Activated naive CD8-positive, alpha-beta T cell treated with anti-CD3 and anti-CD28 coated beads for 36 hours (primary cell): ENCODE measurements around the gene SET. TPM values are rescaled to one million over a fixed set of nuclear protein-coding genes. Genes with fewer than 3 reads are reported as not detected.

ENCODE experiments used
- DNase-seq: peaks from one replicate; pipeline ENCODE4 v3.0.0; 2021
- H3K27ac Mint-ChIP-seq: one replicate; pipeline ENCODE4 v1.8.0; 2022; ENCODE audit warnings: mild to moderate bottlenecking, moderate library complexity, mixed read lengths
- H3K27me3 Mint-ChIP-seq: one replicate; pipeline ENCODE4 v1.8.0; 2022; ENCODE audit warnings: mild to moderate bottlenecking, mixed read lengths
- H3K36me3 Mint-ChIP-seq: one replicate; pipeline ENCODE4 v1.8.0; 2021; ENCODE audit warnings: mild to moderate bottlenecking, mixed read lengths
- H3K4me1 Mint-ChIP-seq: one replicate; pipeline ENCODE4 v1.8.0; 2021; ENCODE audit warnings: mixed read lengths
- H3K4me3 Mint-ChIP-seq: one replicate; pipeline ENCODE4 v1.8.0; 2022; ENCODE audit warnings: mild to moderate bottlenecking, moderate library complexity, mixed read lengths
- H3K9me3 Mint-ChIP-seq: one replicate; pipeline ENCODE4 v1.8.0; 2022; ENCODE audit warnings: mixed read lengths
- total RNA-seq, 2 experiments: library from RNA; stranded (reverse); gene quantifications; one replicate each; pipeline ENCODE4 v1.2.3, GENCODE V29; 2021

Gene SET
- total RNA-seq, 2 experiments from 2014 or later: 953 to 971 TPM

DNA sequence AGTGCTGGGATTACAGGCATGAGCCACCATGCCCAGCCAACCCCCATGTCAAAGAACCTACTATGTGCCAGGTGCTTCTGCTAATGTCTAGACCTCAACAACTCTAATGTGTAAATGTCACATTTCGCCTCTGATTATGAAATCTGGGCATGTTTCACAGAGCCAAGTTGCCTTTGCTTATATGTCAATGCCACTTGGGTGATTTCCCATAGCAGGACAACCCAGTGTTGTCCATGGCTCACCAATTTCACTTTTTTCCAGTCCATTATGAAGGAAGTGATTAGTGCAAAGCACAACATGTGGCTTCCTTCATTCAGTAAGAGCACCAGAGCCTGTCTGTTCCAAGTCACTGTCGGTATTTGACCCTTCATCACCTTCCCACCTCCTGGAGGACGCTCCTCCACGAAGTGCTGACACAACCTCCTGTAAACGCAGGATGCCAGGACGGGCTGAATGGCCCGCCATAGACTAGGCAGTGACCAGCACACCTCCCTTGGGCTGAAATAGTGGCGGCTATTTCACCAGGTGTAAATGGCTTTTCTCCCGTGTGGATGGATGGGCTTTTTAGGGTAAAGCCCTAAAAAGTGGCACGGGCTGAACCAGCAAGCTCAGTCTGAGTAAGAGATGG is 12.3 kb downstream of the SET start:
- peaks cover 4% of the 10 kb centered on the region for H3K36me3 Mint-ChIP-seq
- no peaks in the 10 kb centered on the region for H3K27me3 Mint-ChIP-seq
- peak overlapping the region; percentile 45 for H3K27ac Mint-ChIP-seq
- peak overlapping the region; percentile 52 for H3K4me3 Mint-ChIP-seq
- H3K9me3 Mint-ChIP-seq: no peaks in the 10 kb centered on the region
- H3K4me1 Mint-ChIP-seq: peaks cover 13% of the 10 kb centered on the region
- DNase-seq: no peak

DNA sequence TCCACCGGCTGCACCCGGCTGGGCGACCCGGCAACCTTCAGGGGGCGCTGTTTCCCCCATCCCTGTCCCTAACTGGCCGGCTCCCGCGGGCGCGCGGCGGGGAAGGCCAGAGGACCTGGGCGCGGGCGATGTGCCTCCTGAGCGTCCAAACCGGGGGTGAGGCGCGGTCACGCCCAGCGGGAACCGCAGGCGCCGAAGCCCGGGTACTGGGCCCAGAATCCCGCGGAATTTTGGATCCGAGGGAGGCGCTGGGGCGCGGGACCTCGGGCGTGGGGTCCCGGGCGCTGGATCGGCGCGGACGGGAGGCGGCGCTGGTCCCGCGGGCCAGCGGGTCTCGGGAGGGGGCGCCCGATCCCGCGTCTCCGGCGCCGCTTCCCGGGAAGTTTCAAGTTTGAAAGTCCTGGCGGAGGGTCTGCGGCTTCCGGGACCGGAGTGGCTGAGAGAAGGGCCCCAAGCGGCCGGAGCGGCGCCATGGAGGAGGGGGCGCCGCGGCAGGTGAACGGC is 13.5 kb downstream of the SET start, which contains the start of gene PKN3:
Gene PKN3 (plus strand): TSS at position 59 of the 504 bp plus-strand sequence. CDS start 413 bp downstream, at position 472.
- Mint-ChIP-seq H3K27me3 (no peaks in the 10 kb centered on the region), H3K4me3 (peak within 1 kb of the TSS; percentile 82), H3K36me3 (peaks cover under 1% of the 10 kb centered on the region), H3K9me3 (no peaks in the 10 kb centered on the region), H3K4me1 (peaks cover 10% of the 10 kb centered on the region), H3K27ac (peak within 1 kb of the TSS; percentile 68)
- DNase-seq: peak; percentile 90

DNA sequence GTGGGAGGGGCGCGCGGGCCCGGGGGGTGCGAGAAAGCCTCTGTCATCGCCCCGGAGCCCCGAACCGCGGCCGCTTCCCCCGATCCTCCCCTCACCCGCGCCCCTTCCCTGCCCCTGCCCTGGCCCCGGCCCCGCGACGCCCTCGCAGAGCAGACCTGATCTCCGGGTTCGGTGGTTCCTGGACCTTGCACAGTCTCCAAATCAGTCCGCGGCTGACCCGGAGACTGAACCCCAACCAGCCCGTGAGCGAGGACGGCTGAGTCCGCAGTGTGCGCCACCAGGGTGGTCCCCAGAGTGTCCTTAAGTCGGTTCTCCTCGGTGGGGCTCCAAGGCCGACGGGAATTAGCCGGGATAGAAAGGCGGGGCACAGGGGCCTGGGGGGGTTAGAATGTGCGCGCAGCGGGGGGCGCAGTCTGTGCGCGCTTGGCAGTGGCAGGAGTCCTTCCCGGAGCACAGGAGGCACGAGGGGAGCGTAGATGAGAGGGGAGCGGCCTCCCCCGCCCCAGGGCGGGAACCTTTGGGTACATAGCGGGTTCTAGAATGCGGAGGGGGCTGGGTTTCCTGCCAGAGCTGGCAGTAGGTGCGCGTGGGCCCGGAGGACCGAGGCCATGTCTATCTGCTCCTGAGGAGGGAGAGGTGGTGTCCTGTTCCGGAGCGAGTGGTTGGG is 14.1 kb downstream of the SET start:
- Mint-ChIP-seq H3K27me3 (no peaks in the 10 kb centered on the region), H3K27ac (peak overlapping the region; percentile 23), H3K4me3 (peak overlapping the region; percentile 82), H3K4me1 (peaks cover 10% of the 10 kb centered on the region), H3K9me3 (no peaks in the 10 kb centered on the region), H3K36me3 (no peaks in the 10 kb centered on the region)
- peak; percentile 29 for DNase-seq

DNA sequence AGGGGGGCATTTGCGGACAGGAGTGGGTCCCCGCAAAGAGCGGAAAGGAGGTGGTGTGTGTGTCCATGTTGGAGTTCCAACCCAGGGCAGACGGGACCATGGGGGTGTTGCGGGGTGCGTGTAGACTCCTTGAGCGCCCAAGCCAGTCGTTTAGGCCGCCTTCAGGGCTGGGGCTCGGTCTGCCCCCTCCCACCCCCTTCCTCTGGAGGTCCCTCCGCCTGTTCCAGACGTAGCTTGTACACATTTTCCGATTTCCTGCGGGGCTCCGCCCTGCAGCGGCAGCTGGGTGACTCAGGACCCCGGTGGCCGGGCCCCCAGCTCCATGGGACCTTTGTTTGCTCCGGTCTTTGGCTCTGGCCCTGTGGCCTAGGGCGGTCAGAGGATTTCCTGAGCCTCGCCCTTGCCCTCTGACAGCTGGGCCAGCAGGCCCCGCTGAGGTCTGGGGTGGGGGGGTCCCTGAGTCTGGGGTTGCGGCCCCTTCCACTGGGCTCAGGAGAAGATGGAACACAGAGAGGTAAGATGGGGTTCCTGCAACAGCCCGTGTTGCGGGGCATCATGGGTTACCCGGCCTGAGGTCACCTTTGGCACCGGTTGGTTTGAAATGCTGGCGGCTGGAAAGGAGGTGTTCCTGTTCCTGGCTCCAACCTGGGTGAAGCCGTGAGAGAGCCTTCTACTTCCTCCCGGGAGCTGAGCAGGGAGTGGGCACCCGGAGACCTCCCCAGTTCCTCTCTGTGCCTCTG is 14.8 kb downstream of the SET start:
- H3K4me3 Mint-ChIP-seq: peak overlapping the region; percentile 82
- H3K27me3 Mint-ChIP-seq: no peaks in the 10 kb centered on the region
- DNase-seq: no peak
- no peaks in the 10 kb centered on the region for H3K36me3 Mint-ChIP-seq
- H3K4me1 Mint-ChIP-seq: peaks cover 10% of the 10 kb centered on the region
- H3K27ac Mint-ChIP-seq: peak overlapping the region; percentile 23
- no peaks in the 10 kb centered on the region for H3K9me3 Mint-ChIP-seq

DNA sequence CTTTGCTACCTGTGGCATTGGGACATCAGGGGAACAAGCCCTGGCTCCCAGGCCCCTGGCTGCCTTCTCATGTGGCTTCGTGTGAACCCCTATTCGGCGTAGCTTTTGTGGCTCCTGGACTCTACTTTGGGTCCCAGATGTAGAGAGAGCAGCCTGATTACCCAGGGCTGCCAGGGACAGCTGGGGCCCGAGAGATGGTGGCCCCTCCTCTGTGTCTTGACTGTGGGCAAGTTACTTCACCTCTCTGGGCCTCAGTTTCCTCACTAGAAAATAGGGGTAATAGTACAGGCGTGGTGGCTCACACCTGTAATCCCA is 15.3 kb downstream of the SET start:
- H3K4me3 Mint-ChIP-seq: no peak overlapping the region
- no peaks in the 10 kb centered on the region for H3K9me3 Mint-ChIP-seq
- no peaks in the 10 kb centered on the region for H3K27me3 Mint-ChIP-seq
- H3K27ac Mint-ChIP-seq: no peak overlapping the region
- H3K36me3 Mint-ChIP-seq: no peaks in the 10 kb centered on the region
- peaks cover 10% of the 10 kb centered on the region for H3K4me1 Mint-ChIP-seq
- no peak for DNase-seq

DNA sequence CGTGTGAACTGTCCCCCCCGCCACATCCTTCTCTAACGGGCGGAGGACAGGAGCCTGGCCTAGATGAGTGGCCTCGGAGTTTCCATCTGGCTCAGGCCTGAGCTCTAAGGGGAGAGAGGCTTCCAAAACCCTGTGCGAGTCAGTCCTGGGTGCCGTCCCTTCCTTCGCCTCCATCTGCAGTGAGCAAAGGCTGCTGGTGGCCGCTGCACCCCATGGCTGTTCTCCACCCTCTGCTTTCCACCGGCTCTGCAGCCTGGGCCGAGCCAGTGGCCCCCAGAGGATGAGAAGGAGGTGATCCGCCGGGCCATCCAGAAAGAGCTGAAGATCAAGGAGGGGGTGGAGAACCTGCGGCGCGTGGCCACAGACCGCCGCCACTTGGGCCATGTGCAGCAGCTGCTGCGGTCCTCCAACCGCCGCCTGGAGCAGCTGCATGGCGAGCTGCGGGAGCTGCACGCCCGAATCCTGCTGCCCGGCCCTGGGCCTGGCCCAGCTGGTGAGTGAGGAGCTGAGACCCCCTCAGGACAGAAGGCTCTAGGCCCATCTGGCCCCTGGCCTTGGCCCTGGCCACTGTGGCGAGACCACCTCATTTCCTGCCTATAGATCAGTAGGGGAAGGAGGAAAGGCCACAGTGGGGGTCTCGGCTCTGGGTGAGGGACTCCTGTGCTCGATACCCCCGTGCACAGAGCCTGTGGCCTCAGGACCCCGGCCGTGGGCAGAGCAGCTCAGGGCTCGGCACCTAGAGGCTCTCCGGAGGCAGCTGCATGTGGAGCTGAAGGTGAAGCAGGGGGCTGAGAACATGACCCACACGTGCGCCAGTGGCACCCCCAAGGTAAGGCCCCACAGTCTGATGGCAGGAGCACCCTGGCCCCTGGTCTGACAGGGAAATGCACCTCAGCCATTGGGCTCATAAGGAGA is 16.3 kb downstream of the SET start:
- H3K9me3 Mint-ChIP-seq: no peaks in the 10 kb centered on the region
- no peaks in the 10 kb centered on the region for H3K27me3 Mint-ChIP-seq
- H3K4me1 Mint-ChIP-seq: peaks cover 10% of the 10 kb centered on the region
- H3K27ac Mint-ChIP-seq: no peak overlapping the region
- no peak overlapping the region for H3K4me3 Mint-ChIP-seq
- no peak for DNase-seq
- H3K36me3 Mint-ChIP-seq: no peaks in the 10 kb centered on the region

DNA sequence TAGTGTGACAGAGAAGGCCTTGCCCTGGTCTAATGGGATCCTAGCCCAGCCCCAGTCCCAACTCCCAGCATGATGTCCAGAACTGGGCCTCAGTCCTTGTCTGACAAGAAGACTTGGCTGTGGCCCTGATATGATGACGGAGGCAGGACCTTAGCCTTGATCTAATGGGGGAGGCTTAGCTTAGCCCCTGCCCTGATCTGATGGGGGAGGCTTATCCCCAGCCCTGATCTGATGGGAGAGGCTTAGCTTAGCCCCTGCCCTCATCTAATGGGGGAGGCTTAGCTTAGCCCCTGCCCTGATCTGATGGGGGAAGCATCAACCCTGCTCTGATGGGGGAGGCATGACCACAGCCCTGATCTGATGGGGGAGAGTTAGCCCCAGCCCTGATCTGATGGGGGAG is 17.0 kb downstream of the SET start:
- H3K4me3 Mint-ChIP-seq: no peak overlapping the region
- H3K4me1 Mint-ChIP-seq: peaks cover 10% of the 10 kb centered on the region
- H3K27ac Mint-ChIP-seq: no peak overlapping the region
- no peak for DNase-seq
- no peaks in the 10 kb centered on the region for H3K36me3 Mint-ChIP-seq
- no peaks in the 10 kb centered on the region for H3K9me3 Mint-ChIP-seq
- no peaks in the 10 kb centered on the region for H3K27me3 Mint-ChIP-seq

DNA sequence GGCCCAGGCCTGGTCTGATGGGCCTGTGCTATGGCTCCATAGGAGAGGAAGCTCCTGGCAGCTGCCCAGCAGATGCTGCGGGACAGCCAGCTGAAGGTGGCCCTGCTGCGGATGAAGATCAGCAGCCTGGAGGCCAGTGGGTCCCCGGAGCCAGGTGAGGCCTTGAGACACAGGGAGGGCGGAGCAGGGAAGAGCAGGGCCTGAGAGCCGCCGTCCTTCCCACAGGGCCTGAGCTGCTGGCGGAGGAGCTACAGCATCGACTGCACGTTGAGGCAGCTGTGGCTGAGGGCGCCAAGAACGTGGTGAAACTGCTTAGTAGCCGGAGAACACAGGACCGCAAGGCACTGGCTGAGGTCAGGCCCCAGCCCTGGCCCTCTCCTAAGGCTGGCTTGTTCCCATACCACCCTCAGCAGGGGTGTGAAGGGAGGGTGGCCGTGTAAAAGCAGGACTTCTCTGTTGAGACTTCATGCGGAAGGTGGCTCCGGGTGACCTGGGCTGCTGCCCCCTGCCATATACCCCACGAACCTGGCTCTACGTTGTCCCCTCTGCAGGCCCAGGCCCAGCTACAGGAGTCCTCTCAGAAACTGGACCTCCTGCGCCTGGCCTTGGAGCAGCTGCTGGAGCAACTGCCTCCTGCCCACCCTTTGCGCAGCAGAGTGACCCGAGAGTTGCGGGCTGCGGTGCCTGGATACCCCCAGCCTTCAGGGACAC is 17.8 kb downstream of the SET start:
- H3K27ac Mint-ChIP-seq: no peak overlapping the region
- DNase-seq: no peak
- no peaks in the 10 kb centered on the region for H3K9me3 Mint-ChIP-seq
- H3K27me3 Mint-ChIP-seq: no peaks in the 10 kb centered on the region
- H3K36me3 Mint-ChIP-seq: no peaks in the 10 kb centered on the region
- no peak overlapping the region for H3K4me3 Mint-ChIP-seq
- H3K4me1 Mint-ChIP-seq: peaks cover 5% of the 10 kb centered on the region

DNA sequence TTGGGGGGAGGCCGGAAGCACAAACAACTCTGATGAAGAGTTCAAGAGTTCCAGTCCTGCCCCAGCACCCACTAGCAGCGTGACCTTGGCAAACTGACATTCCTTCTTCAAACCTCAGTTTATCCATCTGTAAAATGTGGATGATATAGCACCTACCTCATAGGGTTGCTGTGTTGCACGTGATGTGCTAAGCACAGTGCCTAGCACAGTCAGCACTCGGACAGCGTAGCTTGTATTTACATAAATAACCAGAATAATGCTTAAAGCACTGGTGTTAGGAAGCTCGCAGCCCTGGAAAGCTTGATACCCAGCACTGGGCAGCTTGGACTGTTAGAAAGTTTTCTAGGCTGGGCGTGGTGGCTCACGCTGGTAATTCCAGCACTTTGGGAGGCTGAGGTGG is 18.4 kb downstream of the SET start:
- H3K36me3 Mint-ChIP-seq: no peaks in the 10 kb centered on the region
- no peaks in the 10 kb centered on the region for H3K9me3 Mint-ChIP-seq
- no peaks in the 10 kb centered on the region for H3K27me3 Mint-ChIP-seq
- peaks cover 5% of the 10 kb centered on the region for H3K4me1 Mint-ChIP-seq
- no peak overlapping the region for H3K27ac Mint-ChIP-seq
- no peak overlapping the region for H3K4me3 Mint-ChIP-seq
- DNase-seq: no peak

DNA sequence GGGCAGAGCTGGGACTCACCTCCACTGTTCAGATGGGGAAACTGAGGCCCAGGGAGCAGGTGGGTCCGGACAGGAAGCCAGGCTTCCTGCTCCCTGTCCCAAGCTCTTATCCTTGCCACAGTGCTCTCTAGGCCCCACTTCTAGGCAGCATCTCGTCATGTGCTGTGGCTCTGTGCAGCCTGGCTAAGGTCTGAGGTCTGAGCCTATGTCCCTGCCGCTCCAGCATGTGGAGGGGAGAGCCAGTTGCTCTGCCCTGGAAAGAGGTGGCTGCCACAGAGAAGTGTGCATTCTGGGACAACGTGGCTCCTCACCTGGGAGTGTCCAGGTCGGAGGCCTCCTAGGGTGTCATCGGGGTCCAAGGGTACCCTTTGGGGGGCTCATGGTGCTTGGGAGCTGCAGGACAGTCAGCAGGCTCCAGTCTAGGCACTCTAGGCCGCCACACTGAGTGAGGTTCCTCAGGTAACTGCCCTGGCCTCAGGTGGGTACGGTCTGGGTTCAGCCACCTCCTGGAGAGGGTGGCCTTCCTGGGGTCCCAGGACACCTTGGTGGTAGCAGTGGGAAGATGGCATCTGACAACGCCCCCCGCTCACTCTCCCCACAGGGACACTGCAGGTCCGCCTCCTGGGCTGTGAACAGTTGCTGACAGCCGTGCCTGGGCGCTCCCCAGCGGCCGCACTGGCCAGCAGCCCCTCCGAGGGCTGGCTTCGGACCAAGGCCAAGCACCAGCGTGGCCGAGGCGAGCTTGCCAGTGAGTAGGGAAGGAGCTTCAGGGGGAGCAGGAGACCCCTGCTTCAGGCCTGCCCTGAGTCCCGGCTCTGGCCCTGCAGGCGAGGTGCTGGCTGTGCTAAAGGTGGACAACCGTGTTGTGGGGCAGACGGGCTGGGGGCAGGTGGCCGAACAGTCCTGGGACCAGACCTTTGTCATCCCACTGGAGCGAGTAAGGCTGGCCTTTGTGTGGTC is 23.7 kb downstream of the SET start:
- no peak overlapping the region for H3K4me3 Mint-ChIP-seq
- no peaks in the 10 kb centered on the region for H3K9me3 Mint-ChIP-seq
- H3K27me3 Mint-ChIP-seq: no peaks in the 10 kb centered on the region
- DNase-seq: no peak
- no peak overlapping the region for H3K27ac Mint-ChIP-seq
- no peaks in the 10 kb centered on the region for H3K4me1 Mint-ChIP-seq
- H3K36me3 Mint-ChIP-seq: no peaks in the 10 kb centered on the region

DNA sequence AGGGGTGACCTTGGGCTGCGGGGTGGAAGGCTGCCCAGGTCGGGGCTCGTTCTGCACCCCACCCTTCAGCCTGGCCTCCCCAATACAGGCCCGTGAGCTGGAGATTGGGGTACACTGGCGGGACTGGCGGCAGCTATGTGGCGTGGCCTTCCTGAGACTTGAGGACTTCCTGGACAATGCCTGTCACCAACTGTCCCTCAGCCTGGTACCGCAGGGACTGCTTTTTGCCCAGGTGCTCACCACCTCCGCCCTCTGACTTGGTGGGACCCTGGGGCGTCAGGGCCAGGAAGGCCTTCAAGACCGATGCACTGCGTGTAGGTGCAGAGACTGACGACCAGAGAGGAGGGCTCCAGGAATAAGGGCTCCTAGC is 24.4 kb downstream of the SET start:
- no peaks in the 10 kb centered on the region for H3K27me3 Mint-ChIP-seq
- no peak for DNase-seq
- no peaks in the 10 kb centered on the region for H3K36me3 Mint-ChIP-seq
- H3K4me1 Mint-ChIP-seq: no peaks in the 10 kb centered on the region
- H3K4me3 Mint-ChIP-seq: no peak overlapping the region
- H3K27ac Mint-ChIP-seq: no peak overlapping the region
- H3K9me3 Mint-ChIP-seq: no peaks in the 10 kb centered on the region

DNA sequence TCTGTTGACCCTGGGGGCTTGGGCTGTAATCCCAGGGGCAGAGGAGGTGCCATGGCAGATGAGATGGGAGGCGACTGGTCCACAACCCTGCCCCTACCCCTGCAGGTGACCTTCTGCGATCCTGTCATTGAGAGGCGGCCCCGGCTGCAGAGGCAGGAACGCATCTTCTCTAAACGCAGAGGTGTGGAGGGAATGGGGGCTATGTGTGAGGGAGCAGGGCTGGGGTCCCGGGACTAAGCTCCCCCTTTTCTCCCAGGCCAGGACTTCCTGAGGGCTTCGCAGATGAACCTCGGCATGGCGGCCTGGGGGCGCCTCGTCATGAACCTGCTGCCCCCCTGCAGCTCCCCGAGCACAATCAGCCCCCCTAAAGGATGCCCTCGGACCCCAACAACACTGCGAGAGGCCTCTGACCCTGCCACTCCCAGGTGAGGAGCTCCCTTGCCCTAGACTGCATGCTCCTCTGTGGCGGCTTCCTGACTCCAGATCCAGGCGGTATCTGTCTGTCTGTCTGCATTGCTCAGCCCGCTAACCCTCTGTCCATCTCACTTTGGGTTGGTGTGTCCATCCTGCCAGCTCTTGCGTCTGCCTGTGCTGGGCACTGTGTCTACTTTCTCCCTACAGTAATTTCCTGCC is 25.0 kb downstream of the SET start:
- no peak overlapping the region for H3K27ac Mint-ChIP-seq
- no peak overlapping the region for H3K4me3 Mint-ChIP-seq
- DNase-seq: no peak
- no peaks in the 10 kb centered on the region for H3K4me1 Mint-ChIP-seq
- no peaks in the 10 kb centered on the region for H3K27me3 Mint-ChIP-seq
- H3K9me3 Mint-ChIP-seq: no peaks in the 10 kb centered on the region
- H3K36me3 Mint-ChIP-seq: no peaks in the 10 kb centered on the region
